ENCODE measurements around the gene ARVCF.

ARVCF gene

DNA sequence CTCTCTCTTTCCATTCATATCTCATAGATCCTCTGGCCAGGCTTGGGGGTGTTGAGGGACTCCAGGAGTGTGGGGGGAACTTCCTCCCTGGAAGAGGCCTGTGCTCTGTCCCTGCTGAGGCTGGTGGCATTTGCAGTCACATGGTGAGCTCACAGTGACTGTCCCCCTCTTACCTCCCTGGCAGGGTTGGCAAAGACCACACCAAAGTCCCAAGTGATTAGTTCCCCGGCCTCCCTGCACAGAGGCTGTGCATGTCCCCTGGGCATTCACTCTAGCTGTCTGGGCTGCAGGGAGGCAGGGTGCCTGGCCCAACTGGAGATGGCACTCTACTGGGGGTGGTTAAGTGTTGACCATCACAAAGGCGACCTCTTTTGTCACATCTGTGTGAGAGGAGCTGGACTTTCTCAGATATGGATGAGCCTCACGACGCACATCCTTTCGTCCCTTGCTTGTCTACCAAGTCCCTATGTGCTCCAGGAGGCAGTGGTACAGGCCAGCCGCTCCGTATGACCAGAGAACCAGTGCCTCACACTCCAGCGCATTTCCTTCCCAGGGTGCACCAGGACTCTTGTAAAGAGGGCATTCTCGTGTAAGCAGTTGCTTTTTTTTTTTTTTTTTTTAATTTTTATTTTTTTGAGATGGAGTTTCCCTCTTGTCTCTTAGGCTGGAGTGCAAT, 13.1 kb upstream of the ARVCF start:
- no peak for DNase-seq

DNA sequence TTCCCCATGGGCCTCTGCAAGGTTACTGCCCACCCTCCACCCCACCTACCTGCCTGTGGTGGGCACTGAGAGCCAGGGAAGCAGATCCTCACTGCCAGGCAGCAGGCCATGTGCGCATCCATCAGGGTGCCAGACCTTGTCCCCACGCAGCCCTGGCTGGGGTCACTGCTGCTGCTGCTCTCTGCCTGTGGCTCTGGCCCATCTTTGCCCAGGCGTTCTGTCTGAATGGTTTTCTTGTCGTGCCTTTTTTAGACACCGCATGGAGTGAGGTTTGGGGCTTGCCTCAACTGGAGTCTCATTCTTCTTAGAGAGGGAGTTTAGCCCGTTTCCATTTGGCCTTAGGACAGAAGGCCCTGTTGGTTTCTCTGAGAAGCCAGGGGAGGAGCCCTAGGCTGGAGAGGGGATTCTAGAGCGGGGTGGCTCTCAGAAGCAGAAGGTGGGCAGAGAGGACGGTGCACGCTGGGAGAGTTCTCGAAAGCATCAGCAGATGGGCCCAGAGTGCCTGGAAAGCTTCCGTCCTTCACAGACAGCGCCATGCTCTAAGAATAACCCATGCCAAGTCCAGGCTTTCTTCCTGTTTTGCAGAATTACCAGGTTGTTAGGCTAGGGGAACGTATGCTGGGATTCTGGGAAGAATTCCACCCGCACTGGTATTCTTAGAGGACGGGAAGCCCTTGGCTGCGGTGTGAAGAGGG, 12.4 kb upstream of the ARVCF start:
- no peak for DNase-seq

GRCh38 chr22:20027966-20028854, 11.6 kb upstream of the ARVCF start:
- DNase-seq: peak; percentile 24

- no peak for DNase-seq
These were observed 10.5 kb upstream of the ARVCF start for GRCh38 chr22:20026996-20027601.

DNA sequence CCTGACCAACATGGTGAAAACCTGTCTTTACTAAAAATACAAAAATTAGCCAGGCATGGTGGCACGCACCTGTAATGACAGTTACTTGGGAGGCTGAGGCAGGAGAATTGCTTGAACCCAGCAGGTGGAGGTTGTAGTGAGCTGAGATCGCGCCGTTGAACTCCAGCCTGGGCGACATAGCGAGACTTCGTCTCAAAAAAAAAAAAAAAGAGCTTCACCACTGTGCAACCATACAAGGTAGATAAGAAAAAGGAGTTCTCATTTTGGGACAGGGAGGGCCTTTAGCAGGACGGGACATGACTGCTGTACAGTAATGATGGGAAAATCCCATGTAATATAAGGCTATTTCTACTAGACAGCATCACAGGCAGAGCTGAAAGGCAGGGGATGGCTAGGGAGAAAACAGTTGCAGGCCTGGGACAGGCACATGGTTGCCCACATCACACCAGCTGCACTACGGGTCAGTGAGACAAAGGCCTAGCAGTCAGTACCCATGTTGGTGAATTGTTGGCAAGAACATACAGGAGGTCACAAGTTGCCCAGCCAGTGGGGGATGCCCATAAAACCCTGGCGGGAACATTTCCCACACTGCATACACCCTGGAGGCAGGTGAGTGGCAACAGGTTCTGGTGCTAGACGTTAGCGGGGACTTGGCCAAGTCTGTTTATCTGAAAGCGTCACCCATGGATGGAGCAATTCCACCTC, 9.7 kb upstream of the ARVCF start:
- no peak for DNase-seq

DNA sequence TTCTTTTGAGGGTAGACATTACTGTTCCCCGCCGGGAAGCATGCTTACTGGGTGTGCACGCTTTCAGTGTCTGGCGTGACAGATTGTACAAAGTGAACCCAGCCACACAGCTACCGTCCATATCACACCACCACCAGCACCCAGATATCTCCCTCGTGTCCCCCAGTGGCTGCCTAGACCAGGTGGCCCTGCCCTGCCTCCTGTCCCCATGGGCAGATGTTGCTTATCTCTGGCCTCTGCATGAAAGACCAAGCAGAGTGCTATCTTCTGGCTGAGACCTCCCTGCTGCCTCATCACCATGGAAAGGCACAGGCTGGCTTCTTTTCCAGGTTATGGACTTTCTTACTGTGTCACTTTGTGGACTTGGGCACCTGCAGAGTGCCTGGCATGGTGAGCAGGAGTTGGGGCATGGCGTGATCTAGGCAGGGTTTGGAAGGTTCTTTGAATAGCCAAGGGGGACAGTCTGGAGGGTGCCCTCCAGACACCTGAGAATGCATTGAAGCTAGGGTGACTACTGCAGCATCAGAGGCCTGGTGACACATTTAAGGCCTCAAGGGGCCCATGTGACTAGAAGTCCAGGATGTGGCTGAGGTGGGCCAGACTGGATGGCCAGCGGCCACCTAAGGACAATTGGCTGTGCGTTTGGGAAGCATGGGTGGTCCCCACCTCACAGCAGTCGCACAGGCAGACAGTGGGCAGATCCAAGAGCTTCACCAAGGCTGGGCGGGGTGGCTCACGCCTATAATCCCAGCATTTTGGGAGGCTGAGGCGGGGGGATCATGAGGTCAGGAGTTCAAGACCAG, 9.0 kb upstream of the ARVCF start:
- no peak for DNase-seq

GRCh38 chr22:20024650-20025397, 8.2 kb upstream of the ARVCF start:
- DNase-seq: no peak

DNA sequence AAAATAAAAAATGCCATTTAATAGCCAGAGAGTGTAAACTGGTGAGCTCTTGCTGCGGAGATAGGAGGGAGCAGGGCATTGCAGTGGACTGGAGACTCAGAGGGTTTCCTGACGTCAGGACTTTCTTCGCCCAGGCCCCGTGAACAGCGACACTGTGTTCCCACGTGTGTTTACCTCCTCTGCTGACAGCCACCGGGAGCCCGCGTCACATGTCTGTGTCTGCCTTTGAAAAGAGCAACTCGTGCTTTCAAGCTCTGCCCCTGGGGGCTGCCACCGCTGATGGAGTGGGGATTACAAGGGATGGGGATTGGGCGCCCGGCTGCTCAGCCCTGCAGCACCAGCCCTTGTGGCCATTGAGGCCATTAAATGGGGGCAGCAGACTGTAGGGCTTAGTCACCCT, 7.6 kb upstream of the ARVCF start:
- no peak for DNase-seq

GRCh38 chr22:20022978-20023613, 6.5 kb upstream of the ARVCF start:
- DNase-seq: no peak

- no peak for DNase-seq
These were observed 5.8 kb upstream of the ARVCF start for GRCh38 chr22:20022231-20022977.

GRCh38 chr22:20021196-20022181, 4.9 kb upstream of the ARVCF start:
- no peak for DNase-seq

DNA sequence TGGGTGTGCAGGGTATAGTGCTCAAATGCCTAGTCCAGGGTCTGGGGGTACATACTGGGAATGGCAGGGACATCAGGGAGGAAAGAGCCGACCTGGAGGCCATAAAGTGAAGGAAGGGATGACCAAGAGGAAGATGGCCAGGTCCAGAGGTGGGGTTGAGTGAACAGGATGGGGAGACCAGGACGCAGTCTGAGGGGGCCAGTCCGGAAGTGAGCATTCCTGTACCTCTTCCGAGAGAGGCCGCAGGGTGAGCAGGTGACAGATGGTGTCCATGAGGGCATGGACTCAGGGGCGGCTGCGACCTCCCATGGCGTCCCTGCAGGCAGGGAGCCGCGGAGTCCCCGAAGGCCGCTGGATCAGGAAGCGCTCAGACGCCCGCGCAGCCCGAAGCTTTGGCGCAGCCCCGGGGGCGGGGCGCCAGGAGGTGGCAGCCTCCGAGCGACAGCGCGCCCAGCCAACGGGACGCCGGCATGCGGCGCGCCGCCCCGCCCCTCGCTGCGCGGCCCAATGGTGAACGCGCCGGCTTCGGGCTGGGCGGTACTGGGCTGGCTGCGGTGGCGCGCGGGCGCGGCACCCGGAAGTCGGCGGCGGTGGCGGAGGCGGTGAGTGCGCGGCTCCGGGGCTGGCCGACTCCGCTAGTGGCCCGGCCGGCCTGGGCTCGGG, 4.0 kb upstream of the ARVCF start, which contains the start of gene TANGO2:
Gene TANGO2, plus strand, starts transcription at position 578 of the 663 bp plus-strand sequence. CDS start 15,689 bp downstream, outside the sequence.
- DNase-seq: peak; percentile 87

GRCh38 chr22:20019661-20020532, 3.3 kb upstream of the ARVCF start:
- DNase-seq: no peak

DNA sequence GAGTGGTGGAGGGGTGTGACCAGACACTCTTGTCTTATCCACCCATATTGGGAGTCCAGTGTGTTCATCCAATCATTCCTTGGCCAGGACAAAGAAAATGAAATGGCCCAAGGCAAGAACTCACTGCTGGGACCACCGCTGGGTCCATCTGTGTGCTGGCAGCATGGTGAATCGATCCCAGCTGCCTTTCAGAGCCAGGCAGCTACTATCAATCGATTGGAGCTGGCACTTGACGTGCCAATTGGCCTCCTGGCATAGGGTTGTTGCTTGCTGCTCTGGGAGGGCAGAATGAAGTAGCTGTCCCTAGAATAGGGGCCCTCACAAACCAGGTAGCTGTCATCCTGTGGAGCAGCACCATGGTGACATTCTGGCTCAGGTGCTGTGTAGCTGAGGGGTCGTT, 1.4 kb upstream of the ARVCF start:
- DNase-seq: no peak

DNA sequence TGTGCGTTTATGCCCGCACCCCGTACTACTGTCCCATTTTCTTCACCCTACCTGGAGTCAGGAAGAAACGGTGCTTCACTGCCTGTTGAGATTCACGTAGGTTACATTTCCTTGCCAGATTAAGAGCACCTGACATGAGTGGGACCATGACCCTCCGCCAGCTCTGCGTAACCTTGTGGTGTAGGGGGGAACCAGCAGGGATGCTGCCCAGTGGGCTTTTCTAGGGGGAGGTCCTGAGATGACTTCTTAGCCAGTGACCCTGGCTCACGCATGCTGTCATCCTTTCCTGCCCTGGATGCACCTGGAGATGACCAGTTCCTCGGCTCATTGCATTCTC, 967 bp upstream of the ARVCF start:
- no peak for DNase-seq

GRCh38 chr22:20015971-20016733, 471 bp downstream of the ARVCF start:
- peak; percentile 30 for DNase-seq

All from COR-L47 (cell line).